ENCODE measurements around the gene HAPLN3.

HAPLN3 gene

DNA sequence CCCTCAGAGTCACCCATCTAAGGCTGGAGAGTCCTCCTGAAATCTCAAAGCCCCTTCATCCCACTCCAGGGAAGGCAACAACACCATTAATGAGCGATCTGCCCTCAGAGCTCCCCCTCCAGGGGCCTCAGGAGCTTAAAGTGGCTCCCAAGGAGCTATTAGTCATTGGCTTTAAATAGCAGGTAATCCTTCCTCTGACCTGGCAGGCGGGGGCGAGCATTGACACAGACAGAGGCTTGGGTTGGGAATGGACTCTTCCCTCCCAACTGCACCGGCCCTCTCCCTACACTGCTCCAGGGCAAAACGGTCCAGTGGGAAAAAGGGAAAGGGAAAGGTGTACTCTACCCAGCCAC lies 16.4 kb upstream of the HAPLN3 start:
- Histone ChIP-seq H3K4me3 (replicated peaks; ENCODE audit: insufficient read depth, low read length) (no peak overlapping the region), H3K27ac (replicated peaks) (no peak overlapping the region), H3K27me3 (ENCODE audit: insufficient read depth, poor library complexity, severe bottlenecking) (peaks cover 19% of the 10 kb centered on the region)
- TF ChIP-seq SPI1 (IDR thresholded peaks at IDR 0.05; ENCODE audit: borderline replicate concordance, low read depth): no peak
- TF ChIP-seq GABPA (IDR thresholded peaks at IDR 0.05; ENCODE audit: low read depth): no peak
- TF ChIP-seq, protein P1, sequence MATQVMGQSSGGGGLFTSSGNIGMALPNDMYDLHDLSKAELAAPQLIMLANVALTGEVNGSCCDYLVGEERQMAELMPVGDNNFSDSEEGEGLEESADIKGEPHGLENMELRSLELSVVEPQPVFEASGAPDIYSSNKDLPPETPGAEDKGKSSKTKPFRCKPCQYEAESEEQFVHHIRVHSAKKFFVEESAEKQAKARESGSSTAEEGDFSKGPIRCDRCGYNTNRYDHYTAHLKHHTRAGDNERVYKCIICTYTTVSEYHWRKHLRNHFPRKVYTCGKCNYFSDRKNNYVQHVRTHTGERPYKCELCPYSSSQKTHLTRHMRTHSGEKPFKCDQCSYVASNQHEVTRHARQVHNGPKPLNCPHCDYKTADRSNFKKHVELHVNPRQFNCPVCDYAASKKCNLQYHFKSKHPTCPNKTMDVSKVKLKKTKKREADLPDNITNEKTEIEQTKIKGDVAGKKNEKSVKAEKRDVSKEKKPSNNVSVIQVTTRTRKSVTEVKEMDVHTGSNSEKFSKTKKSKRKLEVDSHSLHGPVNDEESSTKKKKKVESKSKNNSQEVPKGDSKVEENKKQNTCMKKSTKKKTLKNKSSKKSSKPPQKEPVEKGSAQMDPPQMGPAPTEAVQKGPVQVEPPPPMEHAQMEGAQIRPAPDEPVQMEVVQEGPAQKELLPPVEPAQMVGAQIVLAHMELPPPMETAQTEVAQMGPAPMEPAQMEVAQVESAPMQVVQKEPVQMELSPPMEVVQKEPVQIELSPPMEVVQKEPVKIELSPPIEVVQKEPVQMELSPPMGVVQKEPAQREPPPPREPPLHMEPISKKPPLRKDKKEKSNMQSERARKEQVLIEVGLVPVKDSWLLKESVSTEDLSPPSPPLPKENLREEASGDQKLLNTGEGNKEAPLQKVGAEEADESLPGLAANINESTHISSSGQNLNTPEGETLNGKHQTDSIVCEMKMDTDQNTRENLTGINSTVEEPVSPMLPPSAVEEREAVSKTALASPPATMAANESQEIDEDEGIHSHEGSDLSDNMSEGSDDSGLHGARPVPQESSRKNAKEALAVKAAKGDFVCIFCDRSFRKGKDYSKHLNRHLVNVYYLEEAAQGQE (IDR thresholded peaks at IDR 0.05; ENCODE audit: insufficient replicate concordance, low read depth): no peak
- no peak for TF ChIP-seq POLR2AphosphoS5 (IDR thresholded peaks at IDR 0.05; ENCODE audit: low read depth)
- TF ChIP-seq, protein P2, sequence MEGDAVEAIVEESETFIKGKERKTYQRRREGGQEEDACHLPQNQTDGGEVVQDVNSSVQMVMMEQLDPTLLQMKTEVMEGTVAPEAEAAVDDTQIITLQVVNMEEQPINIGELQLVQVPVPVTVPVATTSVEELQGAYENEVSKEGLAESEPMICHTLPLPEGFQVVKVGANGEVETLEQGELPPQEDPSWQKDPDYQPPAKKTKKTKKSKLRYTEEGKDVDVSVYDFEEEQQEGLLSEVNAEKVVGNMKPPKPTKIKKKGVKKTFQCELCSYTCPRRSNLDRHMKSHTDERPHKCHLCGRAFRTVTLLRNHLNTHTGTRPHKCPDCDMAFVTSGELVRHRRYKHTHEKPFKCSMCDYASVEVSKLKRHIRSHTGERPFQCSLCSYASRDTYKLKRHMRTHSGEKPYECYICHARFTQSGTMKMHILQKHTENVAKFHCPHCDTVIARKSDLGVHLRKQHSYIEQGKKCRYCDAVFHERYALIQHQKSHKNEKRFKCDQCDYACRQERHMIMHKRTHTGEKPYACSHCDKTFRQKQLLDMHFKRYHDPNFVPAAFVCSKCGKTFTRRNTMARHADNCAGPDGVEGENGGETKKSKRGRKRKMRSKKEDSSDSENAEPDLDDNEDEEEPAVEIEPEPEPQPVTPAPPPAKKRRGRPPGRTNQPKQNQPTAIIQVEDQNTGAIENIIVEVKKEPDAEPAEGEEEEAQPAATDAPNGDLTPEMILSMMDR (IDR thresholded peaks at IDR 0.05; ENCODE audit: insufficient read depth, low read length): no peak
- DNase-seq (ENCODE audit: low read depth in 1 of 2, low spot score in 1 of 2): no peak

DNA sequence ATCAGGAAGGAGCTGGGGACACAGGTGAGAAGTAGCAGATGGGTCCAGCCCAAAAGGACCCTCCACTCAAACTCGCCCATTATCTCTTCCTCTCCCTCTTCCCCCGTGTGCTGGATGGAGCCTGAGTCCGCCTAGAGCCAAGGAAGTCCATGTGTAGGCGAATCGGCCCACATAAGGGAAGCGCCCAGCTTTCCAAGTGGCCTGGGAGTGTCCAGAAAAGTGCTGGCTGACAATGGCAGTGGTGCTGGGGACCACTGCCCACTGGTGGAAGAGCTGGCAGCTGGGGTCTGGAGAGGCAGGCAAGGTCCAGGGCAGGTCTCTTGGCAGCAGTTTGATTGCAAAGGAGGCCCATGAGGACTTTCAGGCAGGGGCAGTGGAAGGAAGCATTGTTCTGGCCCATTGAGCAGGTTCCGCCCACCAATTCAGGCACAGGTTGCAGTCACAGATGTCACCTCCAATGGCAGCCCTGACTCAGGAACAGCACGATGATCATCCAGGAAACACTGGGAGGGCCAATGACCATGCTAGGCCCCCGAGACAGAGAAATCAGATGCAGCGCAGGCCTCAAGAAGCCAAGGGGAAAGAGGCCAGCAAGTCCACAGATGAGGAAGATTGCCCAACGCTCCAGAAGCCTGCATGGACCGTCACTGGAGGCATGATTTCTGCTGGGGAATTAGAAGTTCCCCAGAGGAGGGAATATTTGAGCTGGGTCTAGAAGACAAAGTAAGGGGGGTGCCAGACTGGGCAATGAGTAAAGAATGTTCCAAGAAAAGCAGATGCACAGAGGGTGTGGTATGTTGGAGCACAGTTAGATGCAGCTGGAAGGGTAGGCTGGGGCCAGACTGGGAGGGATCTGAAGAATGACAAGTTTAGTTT lies 14.8 kb upstream of the HAPLN3 start:
- no peak for DNase-seq (ENCODE audit: low read depth in 1 of 2, low spot score in 1 of 2)
- TF ChIP-seq, protein P2 (IDR thresholded peaks at IDR 0.05; ENCODE audit: insufficient read depth, low read length): no peak
- TF ChIP-seq GABPA (IDR thresholded peaks at IDR 0.05; ENCODE audit: low read depth): no peak
- TF ChIP-seq POLR2AphosphoS5 (IDR thresholded peaks at IDR 0.05; ENCODE audit: low read depth): no peak
- TF ChIP-seq, protein P1 (IDR thresholded peaks at IDR 0.05; ENCODE audit: insufficient replicate concordance, low read depth): no peak
- TF ChIP-seq SPI1 (IDR thresholded peaks at IDR 0.05; ENCODE audit: borderline replicate concordance, low read depth): no peak
- H3K4me3 ChIP-seq (replicated peaks; ENCODE audit: insufficient read depth, low read length): no peak overlapping the region
- peaks cover 19% of the 10 kb centered on the region for H3K27me3 ChIP-seq (ENCODE audit: insufficient read depth, poor library complexity, severe bottlenecking)
- H3K27ac ChIP-seq (replicated peaks): no peak overlapping the region

GRCh38 chr15:88908697-88909621 lies 13.6 kb upstream of the HAPLN3 start:
- Histone ChIP-seq H3K4me3 (replicated peaks; ENCODE audit: insufficient read depth, low read length) (no peak overlapping the region), H3K27me3 (ENCODE audit: insufficient read depth, poor library complexity, severe bottlenecking) (peaks cover 17% of the 10 kb centered on the region), H3K27ac (replicated peaks) (no peak overlapping the region)
- DNase-seq (ENCODE audit: low read depth in 1 of 2, low spot score in 1 of 2): no peak
- no peak for TF ChIP-seq GABPA (IDR thresholded peaks at IDR 0.05; ENCODE audit: low read depth)
- TF ChIP-seq, protein P1 (IDR thresholded peaks at IDR 0.05; ENCODE audit: insufficient replicate concordance, low read depth): no peak
- TF ChIP-seq POLR2AphosphoS5 (IDR thresholded peaks at IDR 0.05; ENCODE audit: low read depth): no peak
- no peak for TF ChIP-seq SPI1 (IDR thresholded peaks at IDR 0.05; ENCODE audit: borderline replicate concordance, low read depth)
- TF ChIP-seq, protein P2 (IDR thresholded peaks at IDR 0.05; ENCODE audit: insufficient read depth, low read length): no peak
